ENCODE measurements around the gene FBXL20.

DNA sequence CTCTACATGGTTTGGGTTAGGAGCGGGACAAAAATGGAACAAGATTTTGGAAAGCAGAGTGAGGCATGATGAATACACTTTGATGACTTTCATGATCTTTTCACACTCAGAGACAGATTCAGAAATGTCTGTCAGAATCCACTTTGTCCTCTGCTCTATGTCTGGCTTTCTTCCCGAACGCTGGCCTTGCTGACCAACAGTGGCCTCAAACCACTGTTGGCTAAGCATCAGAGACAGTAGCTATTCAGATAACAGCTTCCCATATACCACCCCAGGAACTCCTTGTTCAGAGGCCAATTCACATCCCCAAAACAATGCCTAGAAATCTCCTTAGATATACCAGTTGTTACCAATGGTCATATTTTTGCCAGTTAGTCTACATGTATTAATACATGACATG lies 40.9 kb downstream of the FBXL20 start:
- TF ChIP-seq, protein P1, sequence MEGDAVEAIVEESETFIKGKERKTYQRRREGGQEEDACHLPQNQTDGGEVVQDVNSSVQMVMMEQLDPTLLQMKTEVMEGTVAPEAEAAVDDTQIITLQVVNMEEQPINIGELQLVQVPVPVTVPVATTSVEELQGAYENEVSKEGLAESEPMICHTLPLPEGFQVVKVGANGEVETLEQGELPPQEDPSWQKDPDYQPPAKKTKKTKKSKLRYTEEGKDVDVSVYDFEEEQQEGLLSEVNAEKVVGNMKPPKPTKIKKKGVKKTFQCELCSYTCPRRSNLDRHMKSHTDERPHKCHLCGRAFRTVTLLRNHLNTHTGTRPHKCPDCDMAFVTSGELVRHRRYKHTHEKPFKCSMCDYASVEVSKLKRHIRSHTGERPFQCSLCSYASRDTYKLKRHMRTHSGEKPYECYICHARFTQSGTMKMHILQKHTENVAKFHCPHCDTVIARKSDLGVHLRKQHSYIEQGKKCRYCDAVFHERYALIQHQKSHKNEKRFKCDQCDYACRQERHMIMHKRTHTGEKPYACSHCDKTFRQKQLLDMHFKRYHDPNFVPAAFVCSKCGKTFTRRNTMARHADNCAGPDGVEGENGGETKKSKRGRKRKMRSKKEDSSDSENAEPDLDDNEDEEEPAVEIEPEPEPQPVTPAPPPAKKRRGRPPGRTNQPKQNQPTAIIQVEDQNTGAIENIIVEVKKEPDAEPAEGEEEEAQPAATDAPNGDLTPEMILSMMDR (IDR thresholded peaks at IDR 0.05 in 2 of 3, conservative IDR thresholded peaks at IDR 0.05 in 1 of 3; ENCODE audit: borderline replicate concordance in 1 of 3, insufficient read depth in 1 of 3, low read depth in 2 of 3, low read length in 2 of 3), result no peak
- TF ChIP-seq EZH2 (IDR thresholded peaks at IDR 0.05) (no peak), EZH2phosphoT487 (IDR thresholded peaks at IDR 0.05; ENCODE audit: borderline replicate concordance) (no peak)
- TF ChIP-seq, protein P2, sequence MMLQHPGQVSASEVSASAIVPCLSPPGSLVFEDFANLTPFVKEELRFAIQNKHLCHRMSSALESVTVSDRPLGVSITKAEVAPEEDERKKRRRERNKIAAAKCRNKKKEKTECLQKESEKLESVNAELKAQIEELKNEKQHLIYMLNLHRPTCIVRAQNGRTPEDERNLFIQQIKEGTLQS (IDR thresholded peaks at IDR 0.05), result no peak

Data from HCT116 (cell line).